Breast epithelium (tissue), 3 donors: Measurements from ENCODE around the gene GGTLC3.
"Not testable (repeated sequence)": the region's sequence is repeated elsewhere in the genome, so short reads cannot be mapped to it uniquely, and the experiment has no call there.

Source experiments
- POLR2A ChIP-seq: fragments of 450-650 bp; IDR thresholded peaks from one replicate; pipeline ENCODE4 v1.6.1; 2016; ENCODE audit warnings: antibody characterized with exemption, mild to moderate bottlenecking, moderate library complexity
- POLR2AphosphoS5 ChIP-seq, 3 donors: sonication (generic); formaldehyde crosslinking; IDR thresholded peaks; one replicate each; pipeline ENCODE4 v1.6.1; 2017; ENCODE audit warnings: antibody characterized with exemption in 3 of 3
- TF ChIP-seq, protein P1 (sequence below), 3 donors: fragments of 450-650 bp; IDR thresholded peaks; one replicate each; pipeline ENCODE4 v1.5.1; 2016 to 2017; ENCODE audit warnings: antibody characterized with exemption in 3 of 3, mild to moderate bottlenecking in 3 of 3, moderate library complexity in 3 of 3

DNA sequence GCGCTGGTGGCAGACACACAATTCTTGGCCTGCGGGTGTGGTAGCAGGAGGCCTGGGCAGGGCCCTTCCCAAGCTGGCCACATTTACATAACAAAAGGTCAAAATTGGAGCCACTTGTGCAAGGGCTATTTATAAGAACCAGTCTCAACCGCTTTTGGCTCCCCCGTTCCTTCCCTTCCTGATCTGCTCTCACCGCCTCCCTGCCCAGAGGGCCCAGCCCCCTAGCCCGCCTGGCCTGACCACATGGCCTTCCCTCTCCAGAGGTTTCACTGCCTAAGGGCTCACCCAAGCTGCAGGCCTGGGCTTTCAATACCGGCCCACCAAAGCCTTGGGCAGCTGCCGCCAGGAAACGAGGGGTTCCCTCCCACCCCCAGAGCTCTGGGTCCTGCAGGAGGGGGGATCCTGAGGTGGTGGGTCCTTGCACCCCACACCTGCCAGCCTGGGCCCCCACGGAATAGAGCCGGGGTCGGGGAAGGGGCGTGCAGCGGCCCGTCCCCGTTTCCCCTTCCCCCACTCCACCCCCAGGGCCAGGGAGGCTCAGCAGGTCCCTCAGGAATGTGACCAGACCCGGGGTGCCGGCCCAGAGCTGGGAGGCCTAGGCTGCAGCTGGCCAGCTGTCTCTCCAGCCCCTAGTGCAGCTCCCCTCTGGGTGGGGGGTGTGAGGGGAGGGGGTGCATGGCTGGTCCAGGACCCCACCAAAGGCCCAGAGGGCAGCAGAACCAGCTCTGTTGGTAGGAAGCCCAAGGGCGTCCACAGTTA, 35.1 kb upstream of the GGTLC3 start:
- not testable (repeated sequence) for TF ChIP-seq POLR2AphosphoS5 (IDR thresholded peaks at IDR 0.05); POLR2A
- TF ChIP-seq, protein P1, sequence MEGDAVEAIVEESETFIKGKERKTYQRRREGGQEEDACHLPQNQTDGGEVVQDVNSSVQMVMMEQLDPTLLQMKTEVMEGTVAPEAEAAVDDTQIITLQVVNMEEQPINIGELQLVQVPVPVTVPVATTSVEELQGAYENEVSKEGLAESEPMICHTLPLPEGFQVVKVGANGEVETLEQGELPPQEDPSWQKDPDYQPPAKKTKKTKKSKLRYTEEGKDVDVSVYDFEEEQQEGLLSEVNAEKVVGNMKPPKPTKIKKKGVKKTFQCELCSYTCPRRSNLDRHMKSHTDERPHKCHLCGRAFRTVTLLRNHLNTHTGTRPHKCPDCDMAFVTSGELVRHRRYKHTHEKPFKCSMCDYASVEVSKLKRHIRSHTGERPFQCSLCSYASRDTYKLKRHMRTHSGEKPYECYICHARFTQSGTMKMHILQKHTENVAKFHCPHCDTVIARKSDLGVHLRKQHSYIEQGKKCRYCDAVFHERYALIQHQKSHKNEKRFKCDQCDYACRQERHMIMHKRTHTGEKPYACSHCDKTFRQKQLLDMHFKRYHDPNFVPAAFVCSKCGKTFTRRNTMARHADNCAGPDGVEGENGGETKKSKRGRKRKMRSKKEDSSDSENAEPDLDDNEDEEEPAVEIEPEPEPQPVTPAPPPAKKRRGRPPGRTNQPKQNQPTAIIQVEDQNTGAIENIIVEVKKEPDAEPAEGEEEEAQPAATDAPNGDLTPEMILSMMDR (IDR thresholded peaks at IDR 0.05) = not testable (repeated sequence)
